ENCODE results near the gene MYO9B.

Gene MYO9B

GRCh38 chr19:17061205-17061604, 14.4 kb upstream of the MYO9B start:
- no peak for DNase-seq

DNA sequence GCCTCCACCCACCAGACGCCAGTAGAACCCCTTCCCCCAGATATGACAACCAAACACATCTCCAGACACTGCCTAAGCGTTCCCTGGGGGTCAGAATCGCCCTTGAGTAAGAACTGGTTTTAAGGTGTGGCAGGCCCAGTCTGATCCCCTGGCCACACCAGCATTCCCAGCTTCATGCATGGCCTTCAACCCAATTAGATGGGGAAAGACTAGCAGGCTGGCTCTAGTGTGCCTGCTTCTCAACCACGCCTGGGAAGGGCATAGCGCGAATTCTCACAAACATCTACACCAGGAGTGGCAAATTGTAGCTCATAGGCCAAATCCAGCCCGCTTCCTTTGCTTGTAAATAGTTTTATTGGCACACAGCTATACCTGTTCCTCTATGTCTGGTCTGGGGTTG, 13.9 kb upstream of the MYO9B start:
- DNase-seq: no peak

DNA sequence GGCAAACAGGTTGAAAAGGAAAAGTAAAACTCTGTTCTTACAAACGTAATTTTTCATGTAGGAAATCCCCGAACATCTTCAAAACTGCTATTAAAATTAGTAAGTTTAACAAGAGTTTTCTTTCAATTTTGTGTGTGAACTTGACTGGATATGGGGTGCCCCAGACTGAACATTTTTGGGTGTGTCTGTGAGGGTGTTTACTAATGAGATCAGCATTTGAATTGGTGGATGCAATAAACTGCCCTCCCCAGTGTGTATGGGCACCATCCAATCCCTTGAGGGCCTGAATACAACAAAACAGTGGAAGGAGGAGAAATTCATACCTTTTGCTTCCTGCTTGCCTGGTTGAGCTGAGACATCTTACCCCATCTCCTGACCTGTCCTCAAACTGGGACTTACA, 12.1 kb upstream of the MYO9B start:
- DNase-seq: no peak

DNA sequence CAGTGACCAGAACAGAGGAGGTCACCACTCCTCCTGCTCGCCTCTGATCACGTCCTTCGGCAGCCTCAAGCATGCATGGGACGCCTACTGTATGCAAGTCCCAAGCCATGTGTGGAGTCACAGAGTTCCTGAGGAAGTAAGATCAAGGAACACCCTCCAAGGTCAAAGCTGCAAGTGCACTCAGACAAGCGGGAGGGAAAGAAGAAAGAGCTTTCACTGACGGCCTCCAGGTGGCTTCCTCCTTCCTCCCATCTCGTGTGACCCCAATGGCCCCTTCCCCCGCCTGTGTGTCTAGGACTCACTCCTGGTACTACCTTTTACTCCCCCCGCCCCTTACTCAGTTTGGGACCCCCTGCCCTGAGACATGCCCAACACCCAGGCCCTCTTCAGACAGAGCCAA, 6.4 kb upstream of the MYO9B start:
- DNase-seq: no peak

- no peak for DNase-seq
These were observed 5.2 kb upstream of the MYO9B start for GRCh38 chr19:17070421-17070820.

DNA sequence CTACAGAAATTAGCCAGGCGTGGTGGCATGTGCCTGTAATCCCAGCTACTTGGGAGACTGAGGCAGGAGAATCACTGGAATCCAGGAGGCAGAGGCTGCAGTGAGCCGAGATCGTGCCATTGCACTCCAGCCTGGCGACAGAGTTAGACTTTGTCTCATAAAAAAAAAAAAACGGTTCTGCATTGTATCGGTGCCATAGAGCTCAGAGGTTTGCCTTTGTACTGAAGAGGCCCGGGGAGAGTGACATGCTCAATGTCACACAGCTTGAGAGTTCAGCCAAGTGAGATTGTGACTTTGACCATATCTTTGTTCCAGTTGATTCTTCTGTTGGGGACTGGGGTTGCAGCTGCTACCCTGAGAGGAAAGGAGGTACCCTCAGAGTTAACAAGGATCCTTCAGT, 4.7 kb upstream of the MYO9B start:
- DNase-seq: no peak

- DNase-seq: no peak
These were observed 1.5 kb upstream of the MYO9B start for GRCh38 chr19:17073869-17074633.

- DNase-seq: no peak
These were observed 943 bp upstream of the MYO9B start for GRCh38 chr19:17074634-17075034.

GRCh38 chr19:17075864-17076542, 426 bp downstream of the MYO9B start:
- DNase-seq: peak; percentile 51

- peak; percentile 50 for DNase-seq
These were observed 990 bp downstream of the MYO9B start for GRCh38 chr19:17076543-17076991.

DNA sequence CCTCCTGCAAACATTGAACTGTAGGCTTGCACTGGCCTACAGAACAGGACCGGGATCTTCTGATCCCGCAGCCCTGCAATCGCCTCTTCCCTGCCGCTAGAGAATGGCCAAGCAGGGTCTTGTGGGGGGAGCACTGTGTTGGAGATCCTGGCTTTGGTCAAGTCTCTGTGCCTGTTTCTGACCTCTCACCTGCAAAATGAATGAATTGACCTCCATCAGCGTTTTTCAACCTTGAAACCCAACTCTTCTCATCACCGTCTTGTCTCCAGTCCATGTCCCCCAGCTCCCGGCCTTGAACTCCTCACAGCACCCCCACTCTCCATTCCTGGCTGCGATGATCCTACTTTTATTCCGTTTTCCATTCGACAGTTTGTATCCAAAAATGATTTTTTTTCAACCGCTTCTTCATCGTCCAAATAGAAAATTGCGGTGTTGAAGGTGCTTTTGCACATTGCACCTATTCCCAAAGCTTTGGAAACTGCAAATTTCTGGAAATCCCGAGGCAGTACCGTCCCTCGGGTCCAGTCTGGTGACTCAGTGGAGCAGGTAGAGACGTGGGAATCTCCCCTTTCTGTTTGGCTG, 2.0 kb downstream of the MYO9B start:
- DNase-seq: no peak

- no peak for DNase-seq
These were observed 2.7 kb downstream of the MYO9B start for GRCh38 chr19:17078036-17078919.

- DNase-seq: no peak
These were observed 3.5 kb downstream of the MYO9B start for GRCh38 chr19:17078920-17079709.

- DNase-seq: peak; percentile 81
These were observed 4.3 kb downstream of the MYO9B start for GRCh38 chr19:17079710-17080439.

GRCh38 chr19:17080440-17080801, 4.8 kb downstream of the MYO9B start:
- no peak for DNase-seq

- DNase-seq: no peak
These were observed 6.4 kb downstream of the MYO9B start for GRCh38 chr19:17081672-17082630.

- DNase-seq: no peak
These were observed 10.5 kb downstream of the MYO9B start for GRCh38 chr19:17086120-17086519.

- no peak for DNase-seq
These were observed 11.3 kb downstream of the MYO9B start for GRCh38 chr19:17086834-17087233.

GRCh38 chr19:17088552-17088951, 13.0 kb downstream of the MYO9B start:
- no peak for DNase-seq

DNA sequence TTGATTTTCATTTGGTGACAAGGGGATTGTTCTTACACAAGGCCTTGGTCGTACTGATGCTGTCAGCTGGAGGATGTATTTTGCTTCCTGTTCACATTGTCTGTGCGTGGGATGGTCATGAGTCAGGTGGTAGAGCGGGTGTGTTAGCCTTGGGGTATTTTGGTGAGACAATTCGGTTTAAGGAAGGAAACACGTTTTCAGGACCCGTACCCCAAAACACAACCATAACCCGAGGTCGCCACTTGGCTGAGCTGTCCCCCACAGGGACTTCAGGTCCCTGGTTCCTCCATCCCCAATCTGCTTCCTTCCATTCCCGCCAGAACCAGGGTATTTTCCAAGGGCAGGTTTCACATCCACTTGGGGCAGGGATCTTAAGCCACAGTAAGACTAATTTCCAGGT, 15.0 kb downstream of the MYO9B start:
- peak; percentile 49 for DNase-seq

Measured in activated CD4-positive, alpha-beta T cell treated with anti-CD3 and anti-CD28 coated beads for 48 hours (primary cell).